Stimulated activated CD4-positive, alpha-beta T cell treated with anti-CD3 and anti-CD28 coated beads, TNF-alpha, amount 100 ng/mL, for 24 hours (primary cell): ENCODE measurements around the gene GDPGP1.
"Not testable (repeated sequence)": the region's sequence is repeated elsewhere in the genome, so short reads cannot be mapped to it uniquely, and the experiment has no call there.

ENCODE experiments used
- DNase-seq, 3 experiments: peaks; one replicate each; pipeline ENCODE4 v3.0.0-alpha.2; 2020; ENCODE audit warnings: low read depth in 3 of 3

GDPGP1 gene

GRCh38 chr15:90234096-90234988 is at the start of gene GDPGP1:
Gene GDPGP1, plus strand, starts transcription at chr15:90234209. Its CDS starts 6,700 bp downstream, at chr15:90240909.
- no peak for DNase-seq

GRCh38 chr15:90184786-90185704 is 49.0 kb upstream of the GDPGP1 start:
- DNase-seq, result peak in 1 of 3 experiments; percentile 54

GRCh38 chr15:90187257-90187868 is 46.6 kb upstream of the GDPGP1 start:
- no peak for DNase-seq

GRCh38 chr15:90188065-90188464 is 45.9 kb upstream of the GDPGP1 start:
- DNase-seq, result not testable (repeated sequence)

GRCh38 chr15:90188914-90189748 is 44.9 kb upstream of the GDPGP1 start:
- DNase-seq, result no peak

GRCh38 chr15:90189781-90190467 is 44.1 kb upstream of the GDPGP1 start:
- DNase-seq, result no peak

- DNase-seq, result no peak
These were observed 43.2 kb upstream of the GDPGP1 start for GRCh38 chr15:90190606-90191343.

- no peak for DNase-seq
These were observed 42.7 kb upstream of the GDPGP1 start for GRCh38 chr15:90191344-90191687.

- DNase-seq, result no peak
These were observed 42.1 kb upstream of the GDPGP1 start for GRCh38 chr15:90191794-90192509.

- DNase-seq, result no peak
These were observed 40.8 kb upstream of the GDPGP1 start for GRCh38 chr15:90192961-90193786.

GRCh38 chr15:90194655-90195054 is 39.4 kb upstream of the GDPGP1 start:
- DNase-seq, result no peak

GRCh38 chr15:90200534-90201129 is 33.4 kb upstream of the GDPGP1 start:
- no peak for DNase-seq

GRCh38 chr15:90201130-90201943 is 32.7 kb upstream of the GDPGP1 start, which contains the start of gene SEMA4B:
Gene SEMA4B, plus strand, starts transcription at chr15:90201330. Its CDS starts 249 bp downstream, at chr15:90201579.
- peak; percentile 38 to 71 (median 51) for DNase-seq

GRCh38 chr15:90201944-90202375 is 32.0 kb upstream of the GDPGP1 start:
- no peak for DNase-seq

GRCh38 chr15:90202929-90203328 is 31.1 kb upstream of the GDPGP1 start:
- DNase-seq, result no peak

GRCh38 chr15:90203473-90203872 is 30.5 kb upstream of the GDPGP1 start:
- DNase-seq, result no peak

GRCh38 chr15:90203922-90204321 is 30.1 kb upstream of the GDPGP1 start:
- DNase-seq, result no peak
